ENCODE measurements around the gene C17orf67.

C17orf67 gene

DNA sequence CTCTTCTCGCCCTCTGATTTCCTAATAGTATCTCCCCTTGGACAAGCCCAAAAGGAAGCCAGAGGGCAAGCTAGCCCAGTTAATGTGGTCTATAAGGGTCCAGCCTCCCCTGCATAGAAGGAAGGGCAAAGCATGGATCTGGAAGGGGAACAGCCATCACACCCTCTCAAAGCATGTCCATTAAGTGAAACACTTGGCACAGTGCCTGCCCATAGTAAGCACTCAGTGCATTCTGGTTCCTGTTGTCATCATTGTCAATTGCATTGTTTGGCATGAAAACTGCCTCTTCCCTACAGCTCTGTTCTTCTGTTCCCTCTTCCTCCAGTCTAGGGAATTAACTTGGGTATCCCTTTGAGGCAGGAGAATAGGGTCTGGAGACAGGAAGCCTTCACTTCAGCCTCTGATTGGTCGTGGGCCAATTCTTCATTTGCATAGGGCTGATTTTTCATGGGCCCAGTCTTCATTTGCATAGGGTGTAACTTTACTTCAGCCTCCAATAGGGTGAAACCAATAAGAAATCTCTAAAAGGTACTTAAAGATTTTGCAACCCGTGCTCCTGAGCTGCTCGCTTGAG is 81.4 kb downstream of the C17orf67 start:
- Histone ChIP-seq H3K4ac (ENCODE audit: low read length) (no peak overlapping the region), H3K23ac (ENCODE audit: low read depth, low read length, poor library complexity) (no peak overlapping the region), H4K8ac (ENCODE audit: low read depth, low read length) (no peak overlapping the region), H2BK15ac (ENCODE audit: low read length) (no peak overlapping the region), H3K27ac (replicated peaks; ENCODE audit: low read length) (no peak overlapping the region), H3K14ac (ENCODE audit: low read length) (no peak overlapping the region), H3K9me3 (replicated peaks in 1 of 2; ENCODE audit: control insufficient read depth in 2 of 2, insufficient read depth in 1 of 2, low read depth in 1 of 2, low read length in 2 of 2) (no peaks in the 10 kb centered on the region), H4K91ac (ENCODE audit: low read depth, low read length, poor library complexity) (no peak overlapping the region), H2BK120ac (ENCODE audit: low read depth, low read length) (no peak overlapping the region), H3K4me3 (ENCODE audit: low read length in 2 of 2) (no peak overlapping the region), H3K79me1 (ENCODE audit: low read depth, low read length) (no peaks in the 10 kb centered on the region), H3K18ac (ENCODE audit: low read length) (no peak overlapping the region), H2AK5ac (ENCODE audit: low read depth, low read length) (no peak overlapping the region), H2AFZ (ENCODE audit: low read length) (no peak overlapping the region), H3K9ac (ENCODE audit: low read depth, low read length, poor library complexity) (no peak overlapping the region), H3K4me2 (ENCODE audit: insufficient read depth, low read length, poor library complexity, severe bottlenecking) (no peak overlapping the region), H2BK12ac (ENCODE audit: low read length) (no peak overlapping the region), H3K27me3 (ENCODE audit: control insufficient read depth in 3 of 3, insufficient read depth in 3 of 3, low read depth in 1 of 3, low read length in 3 of 3) (no peaks in the 10 kb centered on the region), H3K36me3 (replicated peaks in 1 of 2; ENCODE audit: control insufficient read depth in 2 of 2, insufficient read depth in 2 of 2, low read length in 2 of 2) (no peaks in the 10 kb centered on the region), H3K4me1 (ENCODE audit: control insufficient read depth in 2 of 2, insufficient read depth in 1 of 2, low read depth in 1 of 2, low read length in 2 of 2) (peaks cover 0 to 7% of the 10 kb centered on the region in 2 donors), H2BK5ac (ENCODE audit: low read length) (no peak overlapping the region)
- no CpG with 5 or more reads among the region's 4 CpGs for WGBS, 2 donors (ENCODE audit: extremely low coverage in 2 of 2, insufficient read length in 2 of 2, insufficient replicate concordance in 1 of 2)
- DNase-seq (ENCODE audit: low spot score) = no peak

- DNase-seq (ENCODE audit: low spot score) = no peak
- Histone ChIP-seq H4K91ac (ENCODE audit: low read depth, low read length, poor library complexity) (no peak overlapping the region), H2BK12ac (ENCODE audit: low read length) (no peak overlapping the region), H2AFZ (ENCODE audit: low read length) (no peak overlapping the region), H3K4me3 (ENCODE audit: low read length in 2 of 2) (no peak overlapping the region), H4K8ac (ENCODE audit: low read depth, low read length) (no peak overlapping the region), H3K79me1 (ENCODE audit: low read depth, low read length) (no peaks in the 10 kb centered on the region), H2BK15ac (ENCODE audit: low read length) (no peak overlapping the region), H3K4ac (ENCODE audit: low read length) (no peak overlapping the region), H3K14ac (ENCODE audit: low read length) (no peak overlapping the region), H2AK5ac (ENCODE audit: low read depth, low read length) (no peak overlapping the region), H3K18ac (ENCODE audit: low read length) (no peak overlapping the region), H3K9me3 (replicated peaks in 1 of 2; ENCODE audit: control insufficient read depth in 2 of 2, insufficient read depth in 1 of 2, low read depth in 1 of 2, low read length in 2 of 2) (no peaks in the 10 kb centered on the region), H3K27me3 (ENCODE audit: control insufficient read depth in 3 of 3, insufficient read depth in 3 of 3, low read depth in 1 of 3, low read length in 3 of 3) (no peaks in the 10 kb centered on the region), H2BK5ac (ENCODE audit: low read length) (no peak overlapping the region), H3K23ac (ENCODE audit: low read depth, low read length, poor library complexity) (no peak overlapping the region), H3K27ac (replicated peaks; ENCODE audit: low read length) (no peak overlapping the region), H3K36me3 (replicated peaks in 1 of 2; ENCODE audit: control insufficient read depth in 2 of 2, insufficient read depth in 2 of 2, low read length in 2 of 2) (no peaks in the 10 kb centered on the region), H3K4me2 (ENCODE audit: insufficient read depth, low read length, poor library complexity, severe bottlenecking) (no peak overlapping the region), H3K9ac (ENCODE audit: low read depth, low read length, poor library complexity) (no peak overlapping the region), H2BK120ac (ENCODE audit: low read depth, low read length) (no peak overlapping the region), H3K4me1 (ENCODE audit: control insufficient read depth in 2 of 2, insufficient read depth in 1 of 2, low read depth in 1 of 2, low read length in 2 of 2) (peaks cover 0 to 7% of the 10 kb centered on the region in 2 donors)
- 100% methylated on average over 2 of the region's 6 CpGs; no CpG with 5 or more reads in 1 of the 2 donors for WGBS, 2 donors (ENCODE audit: extremely low coverage in 2 of 2, insufficient read length in 2 of 2, insufficient replicate concordance in 1 of 2)
Measured at GRCh38 chr17:56751145-56751738, 82.5 kb downstream of the C17orf67 start.

DNA sequence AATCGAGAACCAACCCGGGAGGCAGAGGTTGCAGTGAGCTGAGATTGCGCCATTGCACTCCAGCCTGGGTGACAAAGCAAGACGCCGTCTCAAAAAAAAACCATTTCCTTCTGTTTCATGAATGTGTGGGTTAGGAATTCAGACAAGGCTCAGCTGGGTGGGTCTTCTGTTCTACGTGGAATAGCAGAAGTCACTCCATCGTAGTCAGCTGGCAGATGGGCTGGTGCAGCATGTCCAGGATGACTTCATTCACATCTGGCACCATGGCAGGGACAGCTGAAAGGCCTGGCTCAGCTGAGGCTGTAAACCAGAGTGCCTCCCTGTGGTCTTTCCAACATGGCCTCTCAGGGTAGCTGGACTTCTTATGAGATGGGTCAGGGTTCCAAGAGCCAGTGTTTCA is 89.0 kb downstream of the C17orf67 start:
- no peak for DNase-seq (ENCODE audit: low spot score)
- H3K18ac ChIP-seq (ENCODE audit: low read length) = no peak overlapping the region
- peaks cover 0 to 5% of the 10 kb centered on the region in 2 donors for H3K4me1 ChIP-seq (ENCODE audit: control insufficient read depth in 2 of 2, insufficient read depth in 1 of 2, low read depth in 1 of 2, low read length in 2 of 2)
- no peak overlapping the region for H3K23ac ChIP-seq (ENCODE audit: low read depth, low read length, poor library complexity)
- H3K79me1 ChIP-seq (ENCODE audit: low read depth, low read length) = no peaks in the 10 kb centered on the region
- no peak overlapping the region for H2BK120ac ChIP-seq (ENCODE audit: low read depth, low read length)
- H2AK5ac ChIP-seq (ENCODE audit: low read depth, low read length) = no peak overlapping the region
- no peak overlapping the region for H2AFZ ChIP-seq (ENCODE audit: low read length)
- H3K27ac ChIP-seq (replicated peaks; ENCODE audit: low read length) = no peak overlapping the region
- no peak overlapping the region for H2BK5ac ChIP-seq (ENCODE audit: low read length)
- no peak overlapping the region for H2BK15ac ChIP-seq (ENCODE audit: low read length)
- no peak overlapping the region for H3K4me3 ChIP-seq (ENCODE audit: low read length in 2 of 2)
- no peak overlapping the region for H4K8ac ChIP-seq (ENCODE audit: low read depth, low read length)
- H3K27me3 ChIP-seq (ENCODE audit: control insufficient read depth in 3 of 3, insufficient read depth in 3 of 3, low read depth in 1 of 3, low read length in 3 of 3) = no peaks in the 10 kb centered on the region
- H3K36me3 ChIP-seq (replicated peaks in 1 of 2; ENCODE audit: control insufficient read depth in 2 of 2, insufficient read depth in 2 of 2, low read length in 2 of 2) = no peaks in the 10 kb centered on the region
- H3K9me3 ChIP-seq (replicated peaks in 1 of 2; ENCODE audit: control insufficient read depth in 2 of 2, insufficient read depth in 1 of 2, low read depth in 1 of 2, low read length in 2 of 2) = peaks cover 0 to 11% of the 10 kb centered on the region in 2 donors
- no peak overlapping the region for H3K4ac ChIP-seq (ENCODE audit: low read length)
- H3K4me2 ChIP-seq (ENCODE audit: insufficient read depth, low read length, poor library complexity, severe bottlenecking) = no peak overlapping the region
- no peak overlapping the region for H2BK12ac ChIP-seq (ENCODE audit: low read length)
- H3K9ac ChIP-seq (ENCODE audit: low read depth, low read length, poor library complexity) = no peak overlapping the region
- no peak overlapping the region for H4K91ac ChIP-seq (ENCODE audit: low read depth, low read length, poor library complexity)
- no CpG with 5 or more reads among the region's 7 CpGs for WGBS, 2 donors (ENCODE audit: extremely low coverage in 2 of 2, insufficient read length in 2 of 2, insufficient replicate concordance in 1 of 2)
- no peak overlapping the region for H3K14ac ChIP-seq (ENCODE audit: low read length)

DNA sequence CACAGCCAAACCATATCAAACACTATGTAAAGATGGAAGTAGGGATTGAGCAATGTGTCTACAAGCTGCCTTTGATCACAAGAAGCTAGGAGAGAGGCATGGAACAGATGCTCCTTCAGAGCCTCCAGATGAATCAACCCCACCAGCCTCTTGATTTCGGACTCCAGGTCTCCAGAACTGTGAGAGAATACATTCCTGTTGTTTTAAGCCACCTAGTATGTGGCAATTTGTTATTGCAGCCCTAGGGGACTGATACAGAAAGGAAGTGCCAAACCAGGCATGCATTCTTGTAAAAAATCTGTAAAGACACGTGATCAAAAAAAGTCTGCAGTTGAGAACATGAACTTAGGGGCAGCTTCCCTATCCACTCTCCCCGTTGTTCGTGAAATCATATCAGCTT is 91.1 kb downstream of the C17orf67 start:
- H3K4ac ChIP-seq (ENCODE audit: low read length) = no peak overlapping the region
- DNase-seq (ENCODE audit: low spot score) = no peak
- H2BK5ac ChIP-seq (ENCODE audit: low read length) = no peak overlapping the region
- H3K9me3 ChIP-seq (replicated peaks in 1 of 2; ENCODE audit: control insufficient read depth in 2 of 2, insufficient read depth in 1 of 2, low read depth in 1 of 2, low read length in 2 of 2) = peaks cover 0 to 11% of the 10 kb centered on the region in 2 donors
- no peak overlapping the region for H4K91ac ChIP-seq (ENCODE audit: low read depth, low read length, poor library complexity)
- no CpG with 5 or more reads among the region's 4 CpGs for WGBS, 2 donors (ENCODE audit: extremely low coverage in 2 of 2, insufficient read length in 2 of 2, insufficient replicate concordance in 1 of 2)
- H3K4me3 ChIP-seq (ENCODE audit: low read length in 2 of 2) = no peak overlapping the region
- no peak overlapping the region for H3K9ac ChIP-seq (ENCODE audit: low read depth, low read length, poor library complexity)
- no peaks in the 10 kb centered on the region for H3K27me3 ChIP-seq (ENCODE audit: control insufficient read depth in 3 of 3, insufficient read depth in 3 of 3, low read depth in 1 of 3, low read length in 3 of 3)
- H2BK120ac ChIP-seq (ENCODE audit: low read depth, low read length) = no peak overlapping the region
- no peak overlapping the region for H4K8ac ChIP-seq (ENCODE audit: low read depth, low read length)
- H2BK12ac ChIP-seq (ENCODE audit: low read length) = no peak overlapping the region
- no peaks in the 10 kb centered on the region for H3K36me3 ChIP-seq (replicated peaks in 1 of 2; ENCODE audit: control insufficient read depth in 2 of 2, insufficient read depth in 2 of 2, low read length in 2 of 2)
- H3K23ac ChIP-seq (ENCODE audit: low read depth, low read length, poor library complexity) = no peak overlapping the region
- no peak overlapping the region for H3K18ac ChIP-seq (ENCODE audit: low read length)
- H3K27ac ChIP-seq (replicated peaks; ENCODE audit: low read length) = no peak overlapping the region
- H2AFZ ChIP-seq (ENCODE audit: low read length) = no peak overlapping the region
- peaks cover 0 to 5% of the 10 kb centered on the region in 2 donors for H3K4me1 ChIP-seq (ENCODE audit: control insufficient read depth in 2 of 2, insufficient read depth in 1 of 2, low read depth in 1 of 2, low read length in 2 of 2)
- no peak overlapping the region for H3K14ac ChIP-seq (ENCODE audit: low read length)
- no peaks in the 10 kb centered on the region for H3K79me1 ChIP-seq (ENCODE audit: low read depth, low read length)
- no peak overlapping the region for H2BK15ac ChIP-seq (ENCODE audit: low read length)
- H2AK5ac ChIP-seq (ENCODE audit: low read depth, low read length) = no peak overlapping the region
- no peak overlapping the region for H3K4me2 ChIP-seq (ENCODE audit: insufficient read depth, low read length, poor library complexity, severe bottlenecking)

All from neuronal stem cell (in vitro differentiated cells).